ENCODE data around the gene FLRT2. TPM values are rescaled to one million over a fixed set of nuclear protein-coding genes. Genes with fewer than 3 reads are reported as not detected.

The FLRT2 gene
- total RNA-seq, 4 donors from 2014 or later = 3.4 to 7.0 (median 4.0) TPM

DNA sequence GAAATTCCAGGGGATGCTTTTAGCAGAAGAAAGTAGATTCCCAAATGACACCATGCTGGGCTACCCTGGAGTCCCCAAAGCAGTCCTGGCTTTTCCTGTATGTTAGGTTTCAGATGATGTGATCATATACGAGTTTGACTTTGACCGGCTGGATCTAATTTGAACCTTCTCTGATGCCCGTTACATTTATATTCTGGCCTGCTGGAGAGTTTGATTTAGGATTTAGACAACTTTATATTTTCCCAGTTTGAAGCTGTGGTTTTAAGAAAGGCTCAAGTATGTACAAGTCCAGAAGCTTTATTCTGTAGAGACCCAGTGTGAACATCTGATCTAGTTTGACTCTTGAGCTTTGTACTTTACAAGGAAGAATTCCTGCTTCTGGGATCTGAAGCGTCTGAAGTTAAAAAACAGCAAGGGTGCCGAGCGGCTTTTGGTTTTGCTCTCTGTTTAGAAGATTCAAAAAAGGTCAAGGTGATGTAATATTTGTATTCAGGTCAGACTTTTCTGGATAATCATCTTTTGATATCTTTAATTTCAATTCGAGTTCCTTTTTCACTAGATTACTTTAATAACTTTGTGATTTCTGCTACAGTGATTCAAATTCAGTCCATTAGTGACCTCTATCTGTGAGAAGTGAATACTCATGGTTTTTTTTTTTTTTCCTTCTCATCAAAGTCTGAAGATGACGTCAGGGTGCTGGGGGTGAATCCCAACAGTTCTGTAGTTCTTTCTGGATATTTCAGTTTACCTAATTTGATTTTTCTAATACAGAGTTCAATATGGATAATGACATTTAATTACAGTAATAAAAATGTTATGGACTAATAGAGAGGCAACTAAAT, 6.3 kb downstream of the FLRT2 start:
- TF ChIP-seq EP300 (IDR thresholded peaks at IDR 0.05; ENCODE audit: low read depth) (no peak), CTCF (IDR thresholded peaks at IDR 0.05) (peak in 4 of 5 experiments; percentile 18 to 29 (median 27))
- H3K27ac ChIP-seq = peak overlapping the region in 1 of 4 donors; percentile 0
- no peak for DNase-seq
- no peaks in the 10 kb centered on the region for H3K36me3 ChIP-seq
- peaks cover 0 to 15% (median 8%) of the 10 kb centered on the region in 4 donors for H3K4me1 ChIP-seq
- peaks cover 44% of the 10 kb centered on the region for H3K27me3 ChIP-seq
- no peaks in the 10 kb centered on the region for H3K9me3 ChIP-seq
- in situ Hi-C loops (cut with MboI; ENCODE audit: low pct_ligation_motif_present in 1 of 4, low pct_unique_long_range_greater_than_20kb in 1 of 4, low sequenced_read_pairs in 3 of 4) (no loop called here), intact Hi-C loops (cut with DNase I; ENCODE audit: low total_unique reads) (no loop called here)
- WGBS, 2 donors (ENCODE audit: low coverage in 1 of 2) = 20 to 40% methylated on average over 8 of the region's 8 CpGs
- no peak overlapping the region for H3K4me3 ChIP-seq

- no peaks in the 10 kb centered on the region for H3K36me3 ChIP-seq
- peaks cover 38% of the 10 kb centered on the region for H3K27me3 ChIP-seq
- DNase-seq = no peak
- WGBS, 2 donors (ENCODE audit: low coverage in 1 of 2) = 0 to 24% methylated on average over 1 of the region's 1 CpG
- no peak for TF ChIP-seq CTCF (IDR thresholded peaks at IDR 0.05)
- TF ChIP-seq POLR2AphosphoS5 (IDR thresholded peaks at IDR 0.05) = no peak
- no peak for TF ChIP-seq EP300 (IDR thresholded peaks at IDR 0.05; ENCODE audit: low read depth)
- no peak for TF ChIP-seq POLR2A (IDR thresholded peaks at IDR 0.05)
- H3K4me1 ChIP-seq = peaks cover 0 to 15% (median 8%) of the 10 kb centered on the region in 4 donors
- H3K27ac ChIP-seq = no peak overlapping the region
- no peaks in the 10 kb centered on the region for H3K9me3 ChIP-seq
- in situ Hi-C loops (cut with MboI; ENCODE audit: low pct_ligation_motif_present in 1 of 4, low pct_unique_long_range_greater_than_20kb in 1 of 4, low sequenced_read_pairs in 3 of 4) = no loop called here
- intact Hi-C loops (cut with DNase I; ENCODE audit: low total_unique reads) = no loop called here
- H3K4me3 ChIP-seq = no peak overlapping the region
Observed at GRCh38 chr14:85536833-85537190, 6.9 kb downstream of the FLRT2 start.

DNA sequence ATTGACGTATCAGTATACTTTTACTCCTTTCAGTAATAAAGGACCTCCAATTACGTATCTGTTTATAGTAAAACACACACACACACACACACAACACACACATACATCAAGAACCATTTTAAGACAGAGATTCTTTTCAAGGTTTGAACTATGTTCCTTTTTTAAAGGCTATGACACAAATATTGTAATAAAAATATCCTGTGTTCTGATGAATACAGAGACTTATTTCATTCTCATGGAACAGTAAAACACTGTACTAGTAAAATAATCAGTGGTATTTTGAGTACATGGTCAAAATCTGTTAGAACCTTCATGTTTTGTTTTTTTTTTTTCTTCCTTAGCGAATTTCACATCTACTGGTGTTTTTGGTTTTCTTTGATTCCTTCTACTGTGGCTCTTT, 7.6 kb downstream of the FLRT2 start:
- H3K9me3 ChIP-seq = no peaks in the 10 kb centered on the region
- H3K36me3 ChIP-seq = no peaks in the 10 kb centered on the region
- DNase-seq = no peak
- no peak overlapping the region for H3K27ac ChIP-seq
- intact Hi-C loops (cut with DNase I; ENCODE audit: low total_unique reads) = no loop called here
- TF ChIP-seq EP300 (IDR thresholded peaks at IDR 0.05; ENCODE audit: low read depth) = no peak
- no peak for TF ChIP-seq CTCF (IDR thresholded peaks at IDR 0.05)
- no peak for TF ChIP-seq POLR2A (IDR thresholded peaks at IDR 0.05)
- TF ChIP-seq POLR2AphosphoS5 (IDR thresholded peaks at IDR 0.05) = no peak
- peaks cover 31% of the 10 kb centered on the region for H3K27me3 ChIP-seq
- in situ Hi-C loops (cut with MboI; ENCODE audit: low pct_ligation_motif_present in 1 of 4, low pct_unique_long_range_greater_than_20kb in 1 of 4, low sequenced_read_pairs in 3 of 4) = no loop called here
- no peak overlapping the region for H3K4me3 ChIP-seq
- peaks cover 0 to 9% (median 8%) of the 10 kb centered on the region in 4 donors for H3K4me1 ChIP-seq
- WGBS, 2 donors (ENCODE audit: low coverage in 1 of 2) = 62 to 73% methylated on average over 3 of the region's 3 CpGs

DNA sequence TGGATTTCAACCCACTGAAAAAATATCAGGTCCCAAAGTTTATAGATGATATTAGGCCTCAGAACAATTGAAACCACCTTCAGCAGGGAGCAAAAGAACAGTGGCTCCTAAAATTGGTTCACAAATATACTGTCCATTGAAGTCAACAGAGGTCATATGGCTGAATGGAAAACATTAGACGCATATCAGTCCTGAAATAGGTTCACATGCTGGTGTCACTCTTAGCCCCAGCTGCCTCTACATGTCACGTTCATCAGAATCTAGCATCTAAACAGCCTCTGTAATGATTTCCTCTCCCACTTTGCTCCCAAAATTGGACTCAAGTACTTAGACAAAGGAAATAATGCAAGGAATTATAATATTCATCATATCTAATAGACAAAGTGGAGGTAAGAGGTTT, 8.7 kb downstream of the FLRT2 start:
- in situ Hi-C loops (cut with MboI; ENCODE audit: low pct_ligation_motif_present in 1 of 4, low pct_unique_long_range_greater_than_20kb in 1 of 4, low sequenced_read_pairs in 3 of 4) = no loop called here
- no peaks in the 10 kb centered on the region for H3K4me1 ChIP-seq
- H3K27ac ChIP-seq = no peak overlapping the region

More for the DNA sequence above, 8.7 kb downstream of the FLRT2 start:
- Histone ChIP-seq H3K9me3 (no peaks in the 10 kb centered on the region), H3K36me3 (no peaks in the 10 kb centered on the region), H3K27me3 (peaks cover 20% of the 10 kb centered on the region), H3K4me3 (no peak overlapping the region)
- no peak for TF ChIP-seq POLR2AphosphoS5 (IDR thresholded peaks at IDR 0.05)
- no peak for TF ChIP-seq EP300 (IDR thresholded peaks at IDR 0.05; ENCODE audit: low read depth)
- no peak for TF ChIP-seq POLR2A (IDR thresholded peaks at IDR 0.05)
- TF ChIP-seq CTCF (IDR thresholded peaks at IDR 0.05) = no peak
- WGBS, 2 donors (ENCODE audit: low coverage in 1 of 2) = 91 to 100% methylated on average over 2 of the region's 2 CpGs
- intact Hi-C loops (cut with DNase I; ENCODE audit: low total_unique reads) = no loop called here
- DNase-seq = no peak
